22Rv1 (cell line): ENCODE data around the gene C19orf25.
"Not testable (repeated sequence)": the region's sequence is repeated elsewhere in the genome, so short reads cannot be mapped to it uniquely, and the experiment has no call there.

Experiments used
- H3K27ac ChIP-seq: fragments of 450-650 bp; 2 replicates; pipeline ENCODE4 v1.5.1; 2017
- CTCF ChIP-seq: fragments of 450-650 bp; IDR thresholded peaks from 2 replicates; pipeline ENCODE4 v1.5.1; 2017; ENCODE audit warnings: mild to moderate bottlenecking
- ZFX ChIP-seq: fragments of 450-650 bp; IDR thresholded peaks from 2 replicates; pipeline ENCODE4 v1.6.1; 2017; ENCODE audit warnings: antibody characterized with exemption, borderline replicate concordance

Gene C19orf25

GRCh38 chr19:1501200-1501595 lies 22.2 kb upstream of the C19orf25 start:
- no peak overlapping the region for H3K27ac ChIP-seq
- TF ChIP-seq CTCF (no peak), ZFX (no peak)

GRCh38 chr19:1499231-1499630 lies 20.2 kb upstream of the C19orf25 start:
- not testable (repeated sequence) for H3K27ac ChIP-seq

- TF ChIP-seq CTCF, result no peak
- TF ChIP-seq ZFX, result no peak
Measured at GRCh38 chr19:1497578-1498235, 18.7 kb upstream of the C19orf25 start.

GRCh38 chr19:1496714-1497577 lies 17.9 kb upstream of the C19orf25 start:
- H3K27ac ChIP-seq, result no peak overlapping the region
- TF ChIP-seq ZFX (no peak), CTCF (no peak)

More at GRCh38 chr19:1497578-1498235, 18.7 kb upstream of the C19orf25 start:
- no peak overlapping the region for H3K27ac ChIP-seq

GRCh38 chr19:1495799-1496713 lies 17.0 kb upstream of the C19orf25 start:
- no peak overlapping the region for H3K27ac ChIP-seq

GRCh38 chr19:1495051-1495798 lies 16.2 kb upstream of the C19orf25 start:
- H3K27ac ChIP-seq, result no peak overlapping the region
- TF ChIP-seq ZFX (no peak), CTCF (no peak)

More at GRCh38 chr19:1495799-1496713, 17.0 kb upstream of the C19orf25 start:
- TF ChIP-seq ZFX, result no peak
- TF ChIP-seq CTCF, result no peak
